ENCODE results near the gene RRM1.

RRM1 gene

DNA sequence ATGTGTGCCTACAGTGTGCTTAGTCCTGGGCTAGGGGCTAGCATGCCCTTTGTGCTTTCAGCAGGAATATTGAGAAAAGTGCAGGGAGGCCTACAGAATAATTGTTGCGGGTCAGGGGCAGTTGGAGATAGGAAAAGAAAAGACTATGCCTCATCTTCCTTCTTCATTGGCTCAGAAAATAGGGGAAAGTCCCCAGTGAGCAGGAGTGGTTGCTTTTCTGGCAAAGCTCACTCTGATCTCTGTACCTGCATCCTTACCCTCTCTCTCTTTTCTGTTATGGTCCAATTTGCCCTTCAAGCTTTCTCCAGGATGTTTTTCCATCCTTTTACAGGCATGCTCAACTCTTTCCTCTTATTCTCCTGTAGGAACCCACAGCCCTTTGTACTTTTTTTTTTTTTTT lies 29.5 kb upstream of the RRM1 start:
- no peak for TF ChIP-seq JUND (IDR thresholded peaks at IDR 0.05; ENCODE audit: low read depth)
- in situ Hi-C loops (cut with HindIII; ENCODE audit: low pct_unique_long_range_greater_than_20kb, low sequenced_read_pairs) = no loop called here
- DNase-seq (ENCODE audit: low read depth in 1 of 2, low spot score in 1 of 2) = no peak

DNA sequence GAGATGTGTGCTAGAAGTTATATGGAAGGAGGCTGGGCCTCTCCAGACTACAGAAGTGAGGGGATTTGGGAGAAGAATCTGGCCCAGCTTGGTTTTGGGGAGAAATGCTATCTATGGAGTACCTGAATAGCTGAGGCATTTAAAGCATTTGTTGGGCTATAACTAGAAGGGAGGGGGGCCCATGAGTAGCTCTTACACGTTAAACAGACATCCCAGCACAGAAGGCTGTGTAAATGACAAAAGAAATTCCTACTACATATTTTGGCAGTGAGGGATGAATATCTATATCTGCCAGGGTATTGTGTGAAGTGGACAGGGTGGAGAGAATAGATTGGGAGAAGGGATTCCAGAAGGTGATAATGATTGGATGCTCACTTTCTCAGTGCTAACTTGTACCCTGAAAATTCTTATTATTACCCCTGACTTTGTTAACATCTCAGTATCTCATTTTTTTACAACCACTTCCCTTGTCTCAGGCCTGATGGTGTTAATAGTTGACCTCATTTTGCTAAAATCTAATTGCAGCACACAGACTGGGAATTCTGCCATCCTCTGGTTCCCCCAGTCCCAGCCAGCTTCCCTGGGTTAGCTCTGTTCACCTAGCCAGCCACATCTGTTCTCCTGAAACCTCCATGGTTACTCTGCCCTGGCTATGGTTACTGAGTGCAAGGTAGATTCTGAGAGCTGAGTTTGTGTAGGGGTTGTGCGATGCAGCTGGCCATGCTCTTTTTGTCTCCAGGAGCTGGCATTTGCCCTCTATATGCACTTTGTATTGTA lies 28.8 kb upstream of the RRM1 start:
- in situ Hi-C loops (cut with HindIII; ENCODE audit: low pct_unique_long_range_greater_than_20kb, low sequenced_read_pairs) = no loop called here
- no peak for DNase-seq (ENCODE audit: low read depth in 1 of 2, low spot score in 1 of 2)
- no peak for TF ChIP-seq JUND (IDR thresholded peaks at IDR 0.05; ENCODE audit: low read depth)

GRCh38 chr11:4066910-4067309 lies 27.7 kb upstream of the RRM1 start:
- in situ Hi-C loops (cut with HindIII; ENCODE audit: low pct_unique_long_range_greater_than_20kb, low sequenced_read_pairs) = no loop called here
- TF ChIP-seq JUND (IDR thresholded peaks at IDR 0.05; ENCODE audit: low read depth) = no peak
- no peak for DNase-seq (ENCODE audit: low read depth in 1 of 2, low spot score in 1 of 2)

DNA sequence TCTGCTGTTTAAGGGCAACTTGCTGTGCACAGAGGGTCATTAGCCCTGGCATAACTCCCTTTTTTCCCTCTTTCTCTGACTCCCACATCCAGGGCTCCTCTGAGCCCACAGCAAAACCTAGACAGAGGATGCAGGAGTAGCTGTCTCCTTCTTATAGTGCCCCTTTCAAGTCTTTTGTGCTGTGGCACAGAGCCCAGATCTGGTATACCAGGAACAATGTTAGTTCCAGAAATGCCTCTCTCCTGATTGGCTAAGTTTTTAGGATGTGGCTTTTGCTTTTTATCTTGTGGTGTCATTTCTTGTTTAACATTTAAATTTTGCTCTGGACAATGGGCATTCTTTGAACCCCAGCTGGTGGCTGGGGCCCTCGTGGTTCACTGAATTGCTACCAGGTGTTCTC lies 25.6 kb upstream of the RRM1 start:
- TF ChIP-seq JUND (IDR thresholded peaks at IDR 0.05; ENCODE audit: low read depth) = no peak
- in situ Hi-C loops (cut with HindIII; ENCODE audit: low pct_unique_long_range_greater_than_20kb, low sequenced_read_pairs) = no loop called here
- DNase-seq (ENCODE audit: low read depth in 1 of 2, low spot score in 1 of 2) = no peak

- DNase-seq (ENCODE audit: low read depth in 1 of 2, low spot score in 1 of 2) = no peak
- TF ChIP-seq JUND (IDR thresholded peaks at IDR 0.05; ENCODE audit: low read depth) = no peak
- in situ Hi-C loops (cut with HindIII; ENCODE audit: low pct_unique_long_range_greater_than_20kb, low sequenced_read_pairs) = no loop called here
Observed at GRCh38 chr11:4071325-4071724, 23.3 kb upstream of the RRM1 start.

DNA sequence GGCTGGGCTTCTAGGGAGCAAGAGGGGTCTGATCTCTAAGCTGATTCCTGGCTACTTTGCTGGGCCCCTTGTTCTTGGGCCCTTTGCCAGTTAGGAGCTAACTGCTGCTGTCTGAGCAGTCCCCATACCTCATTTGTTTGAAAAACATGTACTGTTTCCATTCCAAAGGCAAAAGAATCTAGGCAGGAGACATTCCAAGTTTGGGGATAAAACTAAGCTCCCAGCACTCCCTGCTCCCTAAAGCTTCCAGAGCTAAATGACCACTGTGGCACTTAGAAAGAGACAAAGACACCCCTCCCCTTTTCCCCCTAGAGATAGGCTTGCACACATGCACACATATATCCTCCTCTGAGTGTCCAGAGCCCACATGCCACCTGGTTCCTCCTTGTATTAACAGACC lies 22.7 kb upstream of the RRM1 start:
- in situ Hi-C loops (cut with HindIII; ENCODE audit: low pct_unique_long_range_greater_than_20kb, low sequenced_read_pairs) = no loop called here
- no peak for TF ChIP-seq JUND (IDR thresholded peaks at IDR 0.05; ENCODE audit: low read depth)
- no peak for DNase-seq (ENCODE audit: low read depth in 1 of 2, low spot score in 1 of 2)

DNA sequence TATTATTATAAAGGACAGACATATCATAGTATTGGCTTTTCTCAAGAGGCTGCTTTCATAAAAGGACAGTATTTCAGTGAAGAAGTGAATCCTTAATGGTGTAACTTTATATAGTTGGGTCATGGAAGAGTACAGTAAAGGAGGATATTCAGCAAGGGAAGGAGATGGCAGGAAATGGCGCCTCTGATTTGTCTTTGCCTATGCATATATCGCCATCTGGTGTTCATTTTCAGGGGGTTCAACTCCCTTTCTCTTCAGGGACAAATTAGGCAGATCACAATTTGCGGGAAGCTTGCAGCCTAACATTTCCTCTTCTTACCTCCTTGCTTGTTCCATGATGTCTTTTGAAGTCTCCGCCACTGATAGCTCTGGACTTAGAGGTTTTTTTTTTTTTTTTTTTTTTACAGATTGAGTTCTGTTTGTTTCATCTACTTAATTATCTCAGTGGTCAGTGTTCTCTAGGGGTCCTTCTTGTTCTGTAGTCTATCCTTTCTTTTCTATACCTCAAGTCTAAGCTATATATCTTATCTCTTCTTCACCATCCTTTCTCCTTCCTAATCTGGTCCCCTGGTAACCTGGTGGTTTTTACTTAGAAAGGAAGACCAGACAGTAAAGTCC lies 21.8 kb upstream of the RRM1 start:
- in situ Hi-C loops (cut with HindIII; ENCODE audit: low pct_unique_long_range_greater_than_20kb, low sequenced_read_pairs) = no loop called here
- TF ChIP-seq JUND (IDR thresholded peaks at IDR 0.05; ENCODE audit: low read depth) = no peak
- DNase-seq (ENCODE audit: low read depth in 1 of 2, low spot score in 1 of 2) = peak; percentile 28 to 78

DNA sequence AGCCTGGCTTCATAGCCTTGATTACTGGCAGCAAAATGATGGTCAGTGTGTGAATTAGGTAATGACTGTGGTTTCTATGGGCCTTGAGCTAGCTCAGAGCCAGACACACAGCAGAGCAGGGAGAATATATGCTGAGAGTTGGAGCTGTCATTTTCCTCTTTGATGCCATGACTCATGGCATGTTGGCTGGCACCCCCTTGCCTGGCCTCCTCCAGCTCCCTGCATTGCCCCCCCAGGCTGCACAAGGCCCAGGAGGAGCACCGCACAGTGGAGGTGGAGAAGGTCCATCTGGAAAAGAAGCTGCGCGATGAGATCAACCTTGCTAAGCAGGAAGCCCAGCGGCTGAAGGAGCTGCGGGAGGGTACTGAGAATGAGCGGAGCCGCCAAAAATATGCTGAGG lies 20.3 kb upstream of the RRM1 start:
- in situ Hi-C loops (cut with HindIII; ENCODE audit: low pct_unique_long_range_greater_than_20kb, low sequenced_read_pairs) = no loop called here
- DNase-seq (ENCODE audit: low read depth in 1 of 2, low spot score in 1 of 2) = no peak
- no peak for TF ChIP-seq JUND (IDR thresholded peaks at IDR 0.05; ENCODE audit: low read depth)

DNA sequence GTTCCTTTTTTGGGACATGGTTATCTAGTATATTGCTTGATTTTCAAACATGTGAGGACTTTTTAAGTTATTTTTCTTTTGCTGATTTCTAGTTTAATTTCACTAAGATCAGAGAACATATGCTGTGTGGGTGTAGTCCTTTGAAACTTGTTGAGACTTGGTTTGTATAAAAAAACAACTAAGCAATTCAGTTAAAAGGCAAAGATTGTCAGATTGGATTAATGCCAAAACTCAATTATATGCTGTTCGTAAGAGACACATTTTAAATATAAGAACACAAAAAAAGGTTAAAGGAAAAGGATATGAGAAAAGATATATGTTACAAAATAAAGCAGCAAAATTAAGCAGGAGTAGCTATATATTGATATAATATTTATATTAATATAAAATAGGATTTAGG lies 17.8 kb upstream of the RRM1 start:
- in situ Hi-C loops (cut with HindIII; ENCODE audit: low pct_unique_long_range_greater_than_20kb, low sequenced_read_pairs) = no loop called here
- DNase-seq (ENCODE audit: low read depth in 1 of 2, low spot score in 1 of 2) = no peak
- no peak for TF ChIP-seq JUND (IDR thresholded peaks at IDR 0.05; ENCODE audit: low read depth)

DNA sequence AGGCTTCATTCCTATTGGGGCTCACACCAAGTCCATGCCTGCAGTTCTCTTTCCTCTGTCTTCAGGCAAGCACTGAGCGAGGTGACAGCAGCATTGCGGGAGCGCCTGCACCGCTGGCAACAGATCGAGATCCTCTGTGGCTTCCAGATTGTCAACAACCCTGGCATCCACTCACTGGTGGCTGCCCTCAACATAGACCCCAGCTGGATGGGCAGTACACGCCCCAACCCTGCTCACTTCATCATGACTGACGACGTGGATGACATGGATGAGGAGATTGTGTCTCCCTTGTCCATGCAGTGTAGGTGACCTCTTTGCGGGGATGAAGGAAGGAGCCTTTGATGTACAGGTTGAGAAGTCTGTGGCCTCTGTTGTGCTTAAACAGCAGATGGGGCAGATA lies 11.4 kb upstream of the RRM1 start:
- in situ Hi-C loops (cut with HindIII; ENCODE audit: low pct_unique_long_range_greater_than_20kb, low sequenced_read_pairs) = no loop called here
- TF ChIP-seq JUND (IDR thresholded peaks at IDR 0.05; ENCODE audit: low read depth) = no peak
- DNase-seq (ENCODE audit: low read depth in 1 of 2, low spot score in 1 of 2) = no peak

GRCh38 chr11:4084406-4085125 lies 10.0 kb upstream of the RRM1 start:
- TF ChIP-seq JUND (IDR thresholded peaks at IDR 0.05; ENCODE audit: low read depth) = no peak
- in situ Hi-C loops (cut with HindIII; ENCODE audit: low pct_unique_long_range_greater_than_20kb, low sequenced_read_pairs) = no loop called here

DNA sequence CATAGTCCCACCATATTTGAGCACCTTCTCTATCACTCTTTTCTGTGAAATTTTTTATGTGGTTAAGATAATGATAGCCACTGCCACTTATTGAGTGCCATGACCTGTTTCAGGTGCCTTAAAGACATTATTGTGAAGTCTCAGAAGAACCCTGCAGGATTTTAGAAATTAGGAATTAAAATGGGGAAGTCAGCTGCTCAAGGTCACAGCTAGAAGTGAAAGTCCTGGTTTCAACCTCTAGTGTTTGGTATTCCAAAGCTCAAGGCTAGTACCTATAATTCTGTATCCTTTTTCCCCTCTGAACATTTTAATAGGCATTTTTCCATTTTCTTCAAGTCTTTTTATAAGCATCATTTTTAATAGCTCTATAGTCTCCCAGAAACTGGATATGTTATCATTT lies 9.0 kb upstream of the RRM1 start:
- no peak for TF ChIP-seq JUND (IDR thresholded peaks at IDR 0.05; ENCODE audit: low read depth)
- no peak for DNase-seq (ENCODE audit: low read depth in 1 of 2, low spot score in 1 of 2)
- in situ Hi-C loops (cut with HindIII; ENCODE audit: low pct_unique_long_range_greater_than_20kb, low sequenced_read_pairs) = no loop called here

More at GRCh38 chr11:4084406-4085125, 10.0 kb upstream of the RRM1 start:
- DNase-seq (ENCODE audit: low read depth in 1 of 2, low spot score in 1 of 2) = no peak

Data from T47D (cell line).